HG02938 (cell line): ENCODE data around the gene PM20D2.

Experiments used
- ATAC-seq: cut with Tn5 transposase; IDR thresholded peaks from one replicate; pipeline ENCODE4 v1.9.1; 2021; ENCODE audit warnings: mild to moderate bottlenecking, moderate library complexity; ENCODE audit not compliant: unreplicated experiment

PM20D2 gene

DNA sequence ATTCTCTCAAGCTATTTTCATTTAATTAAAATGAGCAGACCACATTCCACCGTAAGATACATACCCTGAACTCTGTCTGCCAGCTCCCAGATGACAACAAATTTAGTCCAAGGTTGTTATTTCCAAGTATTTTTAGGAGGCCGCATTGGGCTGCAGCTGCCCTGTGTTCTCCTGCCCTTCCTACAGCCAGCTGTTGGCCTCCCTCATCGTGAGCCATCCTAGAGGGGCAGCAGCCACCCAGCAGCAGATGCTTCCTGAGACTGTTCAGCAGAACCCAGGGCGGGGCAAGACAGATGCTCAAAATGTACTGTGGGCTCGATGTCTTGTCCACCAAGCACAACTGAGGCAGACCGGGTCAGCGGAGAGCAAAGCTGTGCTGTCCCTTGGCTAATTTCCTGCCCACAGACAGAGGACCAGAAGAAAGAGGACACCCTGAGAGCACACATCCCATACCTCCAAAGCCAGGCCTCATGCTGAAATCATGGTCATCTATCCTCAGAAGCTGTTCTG is 54.9 kb downstream of the PM20D2 start:
- no peak for ATAC-seq

- no peak for ATAC-seq
These were observed 58.2 kb downstream of the PM20D2 start for GRCh38 chr6:89204096-89204495.

DNA sequence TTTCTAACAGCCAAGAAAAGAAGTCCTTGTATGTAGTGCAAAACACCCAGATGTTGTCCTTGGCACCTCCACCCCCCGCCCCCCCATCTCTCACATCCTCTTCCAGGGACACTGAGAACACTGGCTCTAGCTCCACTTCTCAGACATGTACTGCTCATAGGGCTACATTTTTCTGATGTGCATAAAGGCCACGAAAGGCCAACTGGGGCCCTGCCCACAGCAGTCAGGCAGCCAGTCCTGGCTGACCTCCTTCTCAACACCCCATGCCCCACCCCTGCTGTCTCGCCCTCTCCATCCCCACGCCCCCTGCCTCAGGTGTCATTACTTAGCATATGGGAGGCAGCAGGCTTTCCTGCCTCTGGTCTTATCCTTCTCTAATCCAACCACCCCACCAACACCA is 60.0 kb downstream of the PM20D2 start:
- no peak for ATAC-seq

- ATAC-seq: no peak
These were observed 62.7 kb downstream of the PM20D2 start for GRCh38 chr6:89208551-89208950.

DNA sequence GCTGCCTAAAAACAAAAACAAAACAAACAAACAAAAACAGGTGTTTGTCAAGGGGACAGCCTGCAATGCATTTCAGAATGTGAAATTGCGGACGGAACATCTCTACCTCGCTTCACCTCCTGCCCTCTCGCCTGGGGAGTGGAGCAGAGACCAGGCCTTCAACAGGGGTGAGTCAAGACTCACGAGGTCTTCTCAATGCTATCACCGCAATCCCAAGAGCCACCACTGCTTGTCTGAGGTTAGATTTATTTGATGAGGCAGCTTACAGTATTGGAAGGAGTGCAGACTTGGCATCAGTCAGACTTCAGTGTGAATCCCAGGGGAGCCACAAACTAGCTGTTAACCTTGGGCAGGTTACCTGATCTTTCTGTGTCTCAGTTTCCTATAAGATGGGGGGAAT is 63.6 kb downstream of the PM20D2 start:
- ATAC-seq: no peak

DNA sequence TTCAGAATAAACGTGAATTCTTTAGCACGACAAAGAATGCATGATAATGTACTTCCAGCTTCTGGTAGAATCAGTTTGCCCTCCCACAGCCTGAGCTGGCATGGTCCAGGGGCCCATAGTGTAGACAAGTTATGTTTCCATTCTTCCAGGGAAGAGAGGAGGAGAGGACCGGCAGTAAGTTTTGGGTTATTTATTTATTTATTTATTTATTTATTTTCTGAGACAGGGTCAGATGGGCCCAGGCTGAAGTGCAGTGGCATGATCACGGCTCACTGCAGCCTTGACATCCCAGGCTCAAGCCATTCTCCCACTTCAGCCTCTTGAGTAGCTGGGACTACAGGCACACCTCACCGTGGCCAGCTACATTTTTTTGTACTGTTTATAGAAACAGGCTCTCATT is 66.6 kb downstream of the PM20D2 start:
- ATAC-seq: no peak

DNA sequence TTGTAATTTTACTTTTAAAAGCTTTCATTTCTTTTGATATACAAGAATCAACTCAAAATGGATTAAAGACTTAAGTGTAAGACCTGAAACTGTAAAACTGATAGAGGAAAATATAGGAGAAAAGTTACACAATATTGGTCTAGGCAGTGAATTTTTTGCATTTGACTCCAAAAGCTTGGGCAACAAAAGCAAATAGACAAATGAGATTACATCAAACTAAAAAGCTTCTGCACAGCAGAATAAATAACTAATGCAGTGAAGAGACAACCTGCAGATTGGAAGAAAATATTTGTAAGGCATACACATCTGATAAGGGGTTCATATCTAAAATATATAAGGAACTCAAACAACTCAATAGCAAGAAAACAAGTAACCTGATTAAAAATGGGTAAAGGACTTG is 68.3 kb downstream of the PM20D2 start:
- ATAC-seq: no peak
